GM13977 (cell line): Measurements from ENCODE around the gene COL7A1.
"Not testable (repeated sequence)": the region's sequence is repeated elsewhere in the genome, so short reads cannot be mapped to it uniquely, and the experiment has no call there.

Experiments
- DNase-seq: peaks from one replicate; pipeline ENCODE4 v3.0.0; 2012; ENCODE audit warnings: low spot score
- CTCF ChIP-seq: IDR thresholded peaks from 2 replicates; pipeline ENCODE4 v1.5.1; 2012; ENCODE audit warnings: mild to moderate bottlenecking, control low read depth; ENCODE audit not compliant: insufficient read depth; ENCODE audit errors: extremely low read depth, missing control alignments
- in situ Hi-C: fragments of 300-500 bp; cut with MboI; formaldehyde crosslinking; loops from one replicate; pipeline ENCODE4 v1.12.0; 2022; ENCODE audit warnings: low sequenced_read_pairs, low pct_unique_long_range_greater_than_20kb, mixed read lengths, inconsistent platforms; ENCODE audit not compliant: unreplicated experiment

Gene COL7A1

GRCh38 chr3:48536116-48536515 is 59.0 kb downstream of the COL7A1 start:
- no peak for DNase-seq
- TF ChIP-seq CTCF, result no peak
- in situ Hi-C loops, result no loop called here

- TF ChIP-seq CTCF, result no peak
- in situ Hi-C loops, result no loop called here
- no peak for DNase-seq
Measured at GRCh38 chr3:48535578-48535977, 59.6 kb downstream of the COL7A1 start.

DNA sequence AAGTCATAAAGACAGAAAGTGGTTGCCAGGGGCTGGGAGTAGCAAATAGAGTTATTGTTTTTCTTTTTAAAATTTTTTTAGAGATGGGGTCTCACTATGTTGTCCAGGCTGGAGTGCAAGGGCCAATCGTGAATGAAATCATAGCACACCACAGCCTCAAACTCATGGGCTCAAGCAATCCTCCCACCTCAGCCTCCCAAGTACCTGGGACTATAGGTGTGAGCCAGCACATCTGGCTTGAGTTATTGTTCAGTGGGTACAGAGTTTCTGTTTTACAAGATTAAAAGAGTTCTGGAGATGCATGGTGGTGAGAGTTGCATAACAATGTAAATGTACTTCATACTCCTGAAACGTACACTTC is 62.2 kb downstream of the COL7A1 start:
- DNase-seq, result no peak
- in situ Hi-C loops, result no loop called here
- no peak for TF ChIP-seq CTCF

DNA sequence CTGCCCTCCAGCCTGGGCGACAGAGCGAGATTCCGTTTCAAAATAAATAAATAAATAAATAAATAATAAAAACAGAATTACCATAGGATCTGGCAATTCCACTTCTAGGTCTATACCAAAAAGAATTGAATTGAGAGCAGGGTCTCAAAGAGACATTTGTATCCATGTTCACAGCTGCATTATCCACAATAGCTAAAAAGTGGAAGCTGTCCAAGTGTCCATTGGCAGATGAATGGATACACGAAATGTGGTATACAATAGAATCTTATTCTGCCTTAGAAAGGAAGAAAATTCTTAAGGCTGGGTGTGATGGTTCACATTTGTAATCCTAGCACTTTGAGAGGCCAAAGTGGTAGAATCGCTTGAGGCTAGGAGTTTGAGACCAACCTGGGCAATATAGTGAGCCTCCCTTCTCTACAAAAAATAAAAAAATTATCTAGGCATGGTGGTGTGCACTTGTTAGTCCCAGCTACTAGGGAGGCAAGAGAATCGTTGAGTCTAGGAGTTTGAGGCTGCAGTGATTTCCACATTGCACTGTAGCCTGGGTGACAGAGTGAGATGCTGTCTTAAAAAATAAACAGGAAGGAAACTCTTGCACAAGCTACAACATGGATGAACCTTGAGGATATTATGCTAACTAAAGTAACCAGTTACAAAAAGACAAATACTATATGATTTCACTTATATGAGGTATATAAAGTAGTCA is 62.7 kb downstream of the COL7A1 start:
- DNase-seq, result no peak
- in situ Hi-C loops, result no loop called here
- no peak for TF ChIP-seq CTCF

GRCh38 chr3:48530701-48531100 is 64.4 kb downstream of the COL7A1 start:
- DNase-seq, in situ Hi-C loops: not testable (repeated sequence)

- in situ Hi-C loops, result no loop called here
- TF ChIP-seq CTCF, result no peak
- no peak for DNase-seq
Measured at GRCh38 chr3:48528754-48529153, 66.4 kb downstream of the COL7A1 start.

DNA sequence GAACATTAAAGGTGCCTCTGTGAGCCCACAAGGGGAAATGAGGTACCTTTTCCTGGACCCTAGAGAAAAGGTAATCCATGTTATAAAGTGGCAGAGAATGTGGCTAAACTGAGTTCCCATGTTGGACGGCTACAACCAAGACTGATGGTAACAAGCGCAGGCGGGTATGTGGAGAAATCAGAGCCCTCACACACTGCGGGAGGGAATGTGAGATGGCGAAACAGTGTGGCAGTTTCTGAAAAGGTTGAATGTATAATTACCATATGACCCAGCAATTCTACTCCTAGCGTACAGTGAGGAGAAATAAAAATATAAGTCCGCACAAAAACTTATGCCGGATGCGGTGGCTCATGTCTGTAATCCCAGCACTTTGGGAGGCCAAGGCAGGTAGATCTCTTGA is 67.1 kb downstream of the COL7A1 start:
- DNase-seq, result no peak
- no peak for TF ChIP-seq CTCF
- in situ Hi-C loops, result no loop called here
